Vagina (tissue), 2 donors: ENCODE results near the gene ANXA2R.

Experiments
- CTCF ChIP-seq, 3 experiments: fragments of 450-650 bp in 2 of 3; fragments of 200-600 bp in 1 of 3; sonication (generic) in 1 of 3; IDR thresholded peaks; one replicate each; pipeline ENCODE4 v1.5.1; 2017 to 2019; ENCODE audit warnings: antibody characterized with exemption in 3 of 3, mild to moderate bottlenecking in 2 of 3, moderate library complexity in 2 of 3
- POLR2A ChIP-seq, 2 donors: fragments of 450-650 bp; IDR thresholded peaks; one replicate each; pipeline ENCODE4 v1.6.1; 2017; ENCODE audit warnings: antibody characterized with exemption in 2 of 2, mild to moderate bottlenecking in 2 of 2, moderate library complexity in 2 of 2
- POLR2AphosphoS5 ChIP-seq, 2 donors: sonication (generic); formaldehyde crosslinking; IDR thresholded peaks; one replicate each; pipeline ENCODE4 v1.9.0; 2017; ENCODE audit warnings: antibody characterized with exemption in 2 of 2, mild to moderate bottlenecking in 2 of 2, low read depth in 1 of 2; ENCODE audit not compliant: insufficient read depth in 1 of 2

- no peak for TF ChIP-seq CTCF (IDR thresholded peaks at IDR 0.05)
- no peak for TF ChIP-seq POLR2A (IDR thresholded peaks at IDR 0.05)
- no peak for TF ChIP-seq POLR2AphosphoS5 (IDR thresholded peaks at IDR 0.05; ENCODE audit: insufficient read depth in 1 of 2, low read depth in 1 of 2)
Measured at GRCh38 chr5:43039152-43039470, 1.0 kb downstream of the ANXA2R start.
